NCI-H1048 (cell line): Measurements from ENCODE around the gene KIF17.

Experiments
- DNase-seq: peaks from one replicate; lab custom pipeline; 2025; lab: John Stamatoyannopoulos, UW

Gene KIF17

DNA sequence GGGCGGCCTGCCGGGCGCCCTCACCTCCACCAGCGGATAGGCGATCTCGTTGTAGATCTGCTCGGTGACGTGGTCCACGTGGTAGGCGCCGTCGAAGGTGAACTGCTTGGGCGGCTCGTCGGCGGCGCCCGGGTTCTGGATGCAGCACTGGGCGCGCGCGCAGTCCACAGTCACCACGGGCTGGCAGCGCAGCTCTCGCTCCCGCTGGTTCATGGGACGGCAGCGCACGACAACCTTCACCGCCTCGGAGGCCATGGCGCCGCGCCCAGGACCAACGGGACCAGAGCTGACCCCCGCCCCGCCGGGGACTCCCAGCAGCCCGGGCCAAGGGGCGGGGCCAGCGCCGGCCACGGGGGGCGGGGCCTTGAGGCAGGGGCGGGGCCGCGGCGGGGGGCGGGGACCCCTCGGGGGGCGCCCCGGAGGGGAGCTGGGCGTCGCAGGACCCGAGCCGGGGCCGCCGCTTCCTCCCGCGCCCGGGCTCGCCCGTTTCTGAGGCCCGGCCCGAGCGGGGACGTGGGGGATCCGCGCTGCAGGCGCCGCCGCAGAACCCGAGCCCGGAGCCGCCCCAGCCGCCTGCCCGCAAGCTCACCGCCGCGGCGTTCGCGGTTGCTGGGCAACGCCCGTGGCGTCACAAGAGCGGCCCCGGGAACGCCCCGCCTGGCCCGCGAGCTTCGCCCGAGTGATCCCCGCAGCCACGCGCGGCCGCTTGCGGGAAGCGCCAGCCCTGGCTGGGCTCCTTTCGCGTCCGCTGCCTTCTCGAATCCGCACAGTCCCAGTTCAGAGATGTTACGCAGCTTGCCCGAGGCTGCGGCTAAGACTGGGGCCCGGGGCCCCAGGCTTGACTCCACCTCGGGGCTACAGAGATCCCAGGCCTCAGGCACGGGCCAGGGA lies at the start of gene KIF17:
Gene KIF17 (minus strand): TSS at position 556 of the 891 bp plus-strand sequence. CDS start 301 bp downstream, at position 255.
- no peak for DNase-seq

DNA sequence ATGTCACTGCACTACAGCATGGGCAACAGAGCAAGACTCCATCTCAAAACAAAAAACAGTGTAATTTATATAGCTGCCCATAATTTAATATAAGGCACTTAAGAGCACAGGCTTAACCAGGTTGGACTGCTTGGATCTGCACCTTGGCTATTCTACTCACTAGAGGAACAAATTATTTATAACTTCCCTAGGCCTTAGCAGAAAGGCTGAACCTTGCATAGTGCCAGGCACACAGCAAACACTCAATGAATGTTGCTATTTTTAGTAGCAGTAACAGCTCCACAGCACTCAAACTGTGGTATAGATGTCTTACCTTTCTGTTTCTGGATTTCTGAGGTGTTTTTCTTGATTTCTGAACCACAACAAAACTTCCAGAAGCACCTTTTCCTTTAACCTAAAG lies 49.5 kb upstream of the KIF17 start:
- no peak for DNase-seq

DNA sequence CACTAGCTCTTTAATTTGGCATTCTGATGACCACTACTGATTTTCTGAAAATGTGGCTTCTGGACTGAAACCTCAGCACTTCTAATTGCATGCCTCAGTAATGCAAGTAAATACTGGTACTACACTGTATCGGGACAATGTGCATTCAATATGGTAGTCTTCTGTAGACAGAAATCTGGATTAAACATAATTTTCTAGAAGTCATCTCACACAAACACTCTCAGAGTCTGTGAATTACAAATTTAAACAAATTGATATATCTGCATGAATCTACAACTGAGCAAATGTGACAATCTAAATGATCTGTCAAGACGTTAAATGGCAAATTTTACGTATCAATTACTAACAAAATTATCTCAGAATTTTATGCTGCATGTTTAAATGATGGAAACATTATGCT lies 45.6 kb upstream of the KIF17 start:
- no peak for DNase-seq

DNA sequence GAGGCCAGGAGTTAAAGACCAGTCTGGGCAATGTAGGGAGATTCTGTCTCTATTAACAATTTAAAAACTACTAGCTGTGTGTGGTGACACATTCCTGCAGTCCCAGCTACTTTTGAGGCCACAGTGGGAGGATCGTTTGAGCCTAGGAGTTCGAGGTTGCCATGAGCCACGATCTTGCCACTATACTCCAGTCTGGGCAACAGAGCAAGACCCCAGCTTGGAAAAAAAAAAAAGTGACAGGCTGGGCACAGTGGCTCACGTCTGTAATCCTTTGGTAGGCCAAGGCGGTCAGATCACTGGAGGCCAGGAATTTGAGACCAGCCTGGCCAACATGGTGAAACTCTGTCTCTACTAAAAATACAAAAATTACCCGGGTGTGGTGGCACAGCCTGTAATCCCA lies 42.5 kb upstream of the KIF17 start:
- DNase-seq, result no peak

DNA sequence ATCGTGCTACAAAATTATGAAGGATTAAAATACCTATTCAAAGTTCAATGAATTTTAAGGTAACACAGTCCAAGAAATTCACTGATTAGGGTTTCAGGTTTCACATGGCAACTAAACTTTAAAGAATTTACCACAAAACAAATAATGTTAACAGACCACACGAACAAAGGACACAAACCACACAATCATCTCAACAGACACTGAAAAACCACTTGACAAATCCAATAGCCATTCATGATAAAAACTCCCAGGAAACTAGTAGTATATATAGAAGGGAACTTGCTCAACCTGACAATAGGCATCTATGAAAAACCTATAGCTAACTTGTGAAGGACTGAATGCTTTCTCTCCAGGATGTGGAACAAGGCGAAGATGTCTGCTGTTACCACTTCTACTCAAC lies 35.8 kb upstream of the KIF17 start:
- no peak for DNase-seq

DNA sequence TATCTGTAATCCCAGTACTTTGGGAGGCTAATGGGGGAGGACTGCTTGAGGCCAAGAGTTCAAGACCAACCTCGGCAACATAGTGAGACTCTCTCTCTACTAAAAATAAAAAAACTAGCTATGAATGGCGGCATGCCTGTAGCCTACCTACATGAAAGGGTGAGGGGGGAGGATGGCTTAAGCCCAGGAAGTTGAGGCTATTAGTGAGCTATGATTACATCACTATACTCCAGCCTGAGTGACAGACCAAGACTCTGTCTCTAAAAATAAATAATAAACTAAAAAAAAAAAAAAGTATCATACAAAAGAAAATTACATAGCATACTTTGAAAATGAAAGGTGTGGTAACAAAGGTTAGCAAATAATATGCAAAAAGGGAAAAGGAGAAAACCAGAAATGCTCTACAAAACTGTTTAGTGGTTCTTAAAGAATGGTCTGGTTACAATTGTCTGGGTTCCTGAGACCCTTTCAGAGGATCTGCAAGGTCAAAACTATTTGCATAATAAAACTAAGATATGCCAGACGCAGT lies 33.7 kb upstream of the KIF17 start:
- no peak for DNase-seq

DNA sequence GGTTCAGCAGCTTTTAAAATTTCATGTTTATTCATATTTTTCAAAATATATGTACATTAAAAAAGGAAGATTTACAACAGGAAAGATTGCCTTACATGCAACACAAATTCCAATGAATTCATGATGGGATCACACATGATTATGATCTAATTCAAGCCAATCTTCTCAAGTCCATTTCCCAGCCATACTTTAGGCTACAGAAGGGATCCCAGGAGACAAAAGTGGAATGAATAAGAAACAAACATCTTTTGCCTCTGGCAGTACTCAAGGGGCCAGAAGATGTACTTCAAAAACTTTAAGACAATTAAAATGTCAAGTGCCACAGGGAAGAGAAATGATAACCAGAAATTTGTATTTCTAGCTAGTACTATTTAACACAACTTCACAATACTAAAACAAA lies 24.9 kb upstream of the KIF17 start:
- no peak for DNase-seq

DNA sequence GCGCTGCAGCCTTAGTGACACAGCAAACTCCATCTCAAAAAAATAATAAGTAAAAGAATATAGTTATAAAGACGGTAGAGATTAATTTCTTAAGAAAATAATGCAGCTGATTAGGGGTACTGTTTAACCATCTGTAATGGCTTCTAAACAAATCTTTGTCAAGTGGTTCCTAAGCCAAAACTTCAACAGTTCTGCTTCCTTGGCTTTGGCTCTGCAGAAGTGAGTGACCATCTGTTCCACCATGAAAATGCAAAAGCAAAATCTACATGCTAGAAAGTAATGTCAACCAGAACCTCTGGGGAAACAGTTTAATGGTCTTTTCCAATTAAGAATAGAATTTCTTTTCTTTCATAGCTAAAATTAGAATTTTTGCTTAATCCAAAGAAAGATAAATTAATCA lies 23.0 kb upstream of the KIF17 start:
- no peak for DNase-seq

DNA sequence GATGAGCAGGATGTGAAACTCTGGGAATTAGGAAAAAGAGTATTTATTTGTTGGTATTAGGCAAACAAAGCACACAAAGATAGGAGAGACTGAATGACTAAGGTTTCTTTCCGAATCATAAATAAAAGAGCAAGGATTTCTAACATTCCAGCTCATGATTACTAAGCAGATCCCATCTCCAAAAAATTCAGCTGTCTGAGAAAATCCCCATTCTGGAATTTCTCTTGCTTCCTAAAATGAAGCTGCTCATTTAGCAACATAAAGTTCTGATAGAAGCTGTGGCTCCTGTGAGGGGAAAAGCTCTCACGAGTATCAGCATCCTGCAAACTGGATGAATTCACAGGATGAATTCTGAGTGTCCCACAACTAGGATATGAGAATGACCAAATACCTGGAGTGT lies 21.4 kb upstream of the KIF17 start:
- no peak for DNase-seq

DNA sequence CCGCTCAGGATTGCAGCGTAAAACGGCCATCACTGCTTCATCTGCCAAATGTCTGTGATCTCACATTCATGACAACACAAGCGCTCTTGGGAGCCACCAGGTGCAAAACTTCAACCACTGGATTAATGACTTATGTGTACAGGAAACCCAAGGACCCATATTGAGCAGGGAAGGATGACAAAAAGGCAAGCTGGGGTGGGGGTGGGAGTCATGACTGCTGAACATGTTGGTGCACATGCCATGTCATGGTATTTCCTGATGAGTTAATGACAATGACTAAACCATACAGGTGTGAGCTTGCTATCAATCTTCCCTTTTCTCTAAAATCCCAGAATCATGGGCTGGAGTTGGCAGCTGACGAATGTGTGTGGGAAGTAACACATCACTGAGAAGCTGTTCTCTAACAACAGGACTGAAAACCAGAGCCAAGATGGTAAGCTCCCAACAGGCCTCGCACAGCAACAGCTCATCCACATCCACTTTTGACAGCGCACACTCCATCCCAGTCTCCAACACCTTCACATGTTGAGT lies 17.8 kb upstream of the KIF17 start:
- no peak for DNase-seq

DNA sequence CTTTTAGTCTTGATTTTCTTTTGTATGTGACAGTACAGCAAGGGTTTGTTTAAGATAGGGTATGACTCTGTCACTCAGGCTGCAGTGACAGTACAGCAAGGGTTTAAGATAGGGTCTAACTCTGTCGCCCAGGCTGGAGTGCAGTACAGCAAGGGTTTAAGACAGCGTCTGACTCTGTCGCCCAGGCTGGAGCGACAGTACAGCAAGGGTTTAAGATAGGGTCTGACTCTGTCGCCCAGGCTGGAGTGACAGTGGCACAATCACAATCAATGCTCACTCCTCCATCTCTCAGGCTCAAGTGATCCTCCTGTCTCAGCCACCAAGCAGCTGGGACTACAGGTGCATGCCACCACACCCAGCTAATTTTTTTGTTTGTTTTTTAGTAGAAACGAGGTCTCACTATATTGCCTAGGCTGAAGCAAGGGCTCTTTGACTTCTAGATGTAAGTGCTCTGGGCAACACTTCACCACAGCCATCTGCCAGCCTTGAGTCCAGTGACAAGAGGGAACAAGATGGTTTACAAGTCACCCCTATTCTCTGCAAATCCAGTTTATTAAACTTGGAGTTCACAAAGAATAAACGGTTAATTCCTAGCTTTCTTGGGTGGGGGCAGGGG lies 15.7 kb upstream of the KIF17 start:
- no peak for DNase-seq

DNA sequence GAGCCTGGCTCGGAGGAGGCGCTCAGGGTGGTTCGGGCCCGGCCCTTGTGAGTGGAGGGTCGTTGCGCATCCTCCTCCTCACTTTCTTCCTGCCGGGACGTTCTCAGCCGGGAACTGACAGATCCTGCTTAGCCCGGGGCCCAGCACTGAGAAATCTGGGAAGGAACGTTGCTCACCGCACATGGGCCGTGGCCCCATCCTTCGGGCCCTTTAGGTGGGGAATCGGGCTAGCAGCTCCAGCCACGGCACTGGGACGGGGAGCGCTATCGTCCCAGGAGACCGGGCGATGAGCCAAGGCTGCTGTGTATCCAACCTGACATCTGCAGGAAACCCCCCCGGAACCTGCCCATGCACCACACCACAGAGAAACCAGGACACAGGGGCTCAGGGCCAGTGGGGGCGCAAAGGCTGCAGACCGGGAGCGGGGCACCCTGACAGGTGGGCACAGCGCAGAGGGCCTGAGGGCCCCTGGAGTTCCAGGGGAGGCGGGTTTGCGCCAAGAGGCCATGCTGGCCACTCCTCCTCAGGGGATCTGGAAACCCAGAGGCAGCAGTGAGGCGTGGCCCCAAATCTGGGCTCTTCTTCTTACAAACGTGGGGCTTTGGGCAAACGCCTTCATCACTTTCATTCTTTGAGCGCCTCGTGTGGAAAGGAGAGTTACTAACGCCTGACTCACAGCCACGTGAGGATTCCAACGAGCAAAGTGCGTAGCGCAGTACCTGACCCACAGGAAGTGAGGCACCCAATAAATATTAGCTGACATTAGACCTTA lies 15.0 kb upstream of the KIF17 start, which contains the start of gene SH2D5:
Gene SH2D5 (minus strand): TSS at position 116 of the 772 bp plus-strand sequence. CDS start 4,659 bp downstream, outside the sequence.
- DNase-seq, result peak; percentile 31

DNA sequence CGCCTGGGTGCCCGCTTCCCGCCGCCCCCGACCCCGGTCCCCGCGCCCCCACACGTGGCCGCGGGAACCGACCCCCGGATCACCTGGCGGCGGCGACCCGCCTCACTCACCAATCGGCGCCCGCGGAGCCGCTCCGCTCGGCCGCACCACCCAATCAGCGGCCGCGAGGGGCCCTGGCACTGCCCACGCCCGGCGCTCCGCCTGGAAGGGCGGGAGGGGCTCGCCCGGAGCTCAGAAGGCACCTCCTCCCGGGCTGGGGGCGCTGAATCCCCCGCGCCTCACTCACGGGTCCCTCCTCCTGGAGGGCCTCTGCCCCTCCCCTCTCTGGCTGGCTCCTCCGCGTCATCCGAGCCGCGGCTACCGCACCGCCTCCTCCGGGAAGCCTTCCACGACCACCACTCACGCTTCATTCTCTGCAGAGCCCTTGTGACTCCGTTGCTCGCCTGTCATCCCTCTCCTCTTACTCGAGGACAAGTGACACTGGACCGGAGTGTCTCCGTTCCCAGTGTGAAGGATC lies 14.3 kb upstream of the KIF17 start:
- DNase-seq, result peak; percentile 50

DNA sequence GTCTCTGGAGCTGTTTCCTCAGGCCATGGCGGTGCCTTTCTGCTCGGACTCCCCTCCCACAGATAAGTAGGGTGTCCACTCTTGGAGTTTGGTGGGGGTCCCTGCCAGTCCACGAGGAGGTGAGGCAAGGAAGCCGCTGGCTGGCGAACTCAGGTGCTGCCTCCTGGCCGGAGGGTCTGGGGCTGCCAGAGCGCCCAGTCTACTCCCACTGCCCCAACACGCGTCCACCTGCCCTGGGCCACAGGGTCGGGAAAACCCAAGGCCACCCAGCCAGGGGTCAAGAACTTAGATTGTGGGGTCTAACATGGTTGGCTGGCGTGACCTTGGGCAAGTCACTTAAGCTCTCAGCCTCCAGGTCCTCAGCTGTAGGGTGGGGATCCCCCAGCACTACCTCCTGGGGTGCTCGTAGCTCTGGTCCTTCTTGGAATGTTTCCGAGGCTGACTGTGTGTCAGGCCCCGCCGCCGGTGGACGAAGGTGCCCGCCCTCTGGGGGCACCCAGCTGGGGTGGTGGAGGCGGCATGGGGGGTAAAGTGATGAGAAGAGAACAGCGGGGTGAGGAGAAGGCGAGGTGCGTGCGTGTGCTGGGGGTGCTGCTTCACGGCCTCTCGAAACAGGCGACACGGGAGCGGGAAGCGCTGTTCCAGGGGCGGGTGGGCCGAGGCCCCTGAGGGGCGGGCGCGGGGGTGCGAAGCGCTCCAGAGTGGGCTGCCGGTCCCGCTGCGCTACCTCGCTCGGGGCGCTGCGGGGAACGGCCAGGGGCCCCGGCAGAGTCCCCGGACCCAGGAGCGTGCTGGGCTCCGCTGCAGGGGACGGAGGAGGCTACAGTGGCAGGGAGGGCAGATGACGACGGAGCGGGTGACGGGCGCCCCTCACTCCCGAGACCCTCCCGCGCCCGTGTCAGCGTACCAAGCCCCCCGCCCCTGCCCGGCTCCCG lies 13.5 kb upstream of the KIF17 start:
- DNase-seq, result no peak

DNA sequence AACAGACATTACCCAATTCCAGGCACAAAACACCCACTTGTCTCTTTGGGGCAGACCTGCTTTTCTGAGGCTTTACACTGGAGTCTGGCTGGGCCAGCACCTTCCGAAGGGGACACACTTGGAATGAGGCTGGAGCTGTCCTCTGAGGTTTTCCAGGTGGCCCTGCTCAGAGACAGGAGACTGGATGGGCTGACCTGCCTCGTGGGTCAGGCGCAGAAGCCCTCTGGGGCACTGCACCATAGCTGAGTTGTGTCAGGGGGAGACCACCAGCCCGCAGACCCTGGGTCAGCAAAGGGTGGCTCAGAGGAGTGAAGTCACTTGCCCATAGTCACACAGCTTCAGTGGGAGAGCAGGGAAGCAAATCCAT lies 12.9 kb upstream of the KIF17 start:
- DNase-seq, result no peak

DNA sequence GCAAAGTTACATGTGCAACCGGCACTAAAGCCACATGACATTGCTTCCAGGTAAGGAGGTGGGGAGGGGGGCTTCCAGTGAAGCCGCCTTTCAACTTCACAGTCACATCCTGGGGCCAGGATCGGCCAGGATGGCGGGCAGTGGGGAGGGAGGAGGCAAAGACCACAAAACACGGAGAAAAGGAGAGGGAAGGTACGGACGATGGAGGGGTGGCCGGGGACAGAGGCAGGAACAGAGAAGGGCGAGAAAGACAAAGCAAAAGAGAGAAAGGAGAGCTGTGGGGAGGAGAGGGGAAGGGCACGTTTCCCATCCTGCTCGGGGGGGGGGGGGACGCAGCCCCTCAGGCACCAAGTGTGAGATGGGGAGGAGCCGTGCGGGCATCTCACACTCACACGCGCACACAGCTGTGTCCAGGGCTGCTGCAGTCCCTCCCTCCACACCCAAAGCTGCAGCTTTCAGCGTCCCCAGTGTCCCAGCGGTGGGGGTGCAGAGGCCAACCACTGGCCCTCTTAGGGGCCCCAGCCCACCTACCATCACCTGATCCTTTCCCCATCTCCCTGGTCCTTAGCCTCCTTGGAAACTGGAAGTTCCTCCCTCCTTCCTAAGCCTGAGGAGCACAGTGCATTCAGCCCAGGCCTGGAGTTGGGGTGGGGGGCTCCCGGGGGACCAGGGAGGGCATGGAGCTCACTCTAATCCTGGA lies 12.3 kb upstream of the KIF17 start:
- no peak for DNase-seq

DNA sequence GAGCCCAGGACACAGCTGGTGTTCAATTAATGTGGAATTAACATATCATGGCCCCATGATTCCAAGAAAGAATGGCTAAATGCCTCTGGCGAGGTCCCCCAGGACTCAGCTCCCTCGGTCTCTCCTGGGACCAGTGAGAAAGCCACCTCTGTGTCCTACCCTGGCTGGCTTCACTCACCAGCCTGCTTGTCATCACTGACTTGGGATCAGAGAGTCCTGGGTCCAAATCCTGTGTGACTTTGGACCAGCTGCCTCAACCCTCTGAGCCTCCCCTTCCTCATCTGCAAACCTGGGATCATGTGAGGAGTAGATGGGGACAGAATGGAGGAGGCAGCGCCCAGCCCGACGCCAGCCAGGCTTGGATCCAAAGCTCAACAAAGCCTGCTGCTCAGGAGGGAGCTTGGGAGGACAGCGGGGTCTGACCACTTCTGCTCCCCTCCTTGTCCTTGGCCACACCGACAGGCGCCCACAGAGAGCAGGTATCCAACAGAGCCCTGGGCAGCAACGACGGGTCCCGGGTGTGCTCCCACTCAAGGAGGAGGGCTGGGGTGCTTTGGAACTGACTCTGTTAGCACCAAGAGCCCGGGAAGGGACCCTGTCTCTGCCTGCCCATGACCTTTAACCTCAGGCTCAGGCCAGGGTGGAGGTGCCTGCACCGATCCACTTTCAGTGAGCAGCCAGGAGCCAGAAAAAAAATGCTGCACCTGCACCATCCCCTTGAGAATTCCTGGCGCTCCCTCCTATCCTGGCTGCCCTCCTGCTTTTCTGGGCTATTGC lies 11.5 kb upstream of the KIF17 start:
- no peak for DNase-seq

DNA sequence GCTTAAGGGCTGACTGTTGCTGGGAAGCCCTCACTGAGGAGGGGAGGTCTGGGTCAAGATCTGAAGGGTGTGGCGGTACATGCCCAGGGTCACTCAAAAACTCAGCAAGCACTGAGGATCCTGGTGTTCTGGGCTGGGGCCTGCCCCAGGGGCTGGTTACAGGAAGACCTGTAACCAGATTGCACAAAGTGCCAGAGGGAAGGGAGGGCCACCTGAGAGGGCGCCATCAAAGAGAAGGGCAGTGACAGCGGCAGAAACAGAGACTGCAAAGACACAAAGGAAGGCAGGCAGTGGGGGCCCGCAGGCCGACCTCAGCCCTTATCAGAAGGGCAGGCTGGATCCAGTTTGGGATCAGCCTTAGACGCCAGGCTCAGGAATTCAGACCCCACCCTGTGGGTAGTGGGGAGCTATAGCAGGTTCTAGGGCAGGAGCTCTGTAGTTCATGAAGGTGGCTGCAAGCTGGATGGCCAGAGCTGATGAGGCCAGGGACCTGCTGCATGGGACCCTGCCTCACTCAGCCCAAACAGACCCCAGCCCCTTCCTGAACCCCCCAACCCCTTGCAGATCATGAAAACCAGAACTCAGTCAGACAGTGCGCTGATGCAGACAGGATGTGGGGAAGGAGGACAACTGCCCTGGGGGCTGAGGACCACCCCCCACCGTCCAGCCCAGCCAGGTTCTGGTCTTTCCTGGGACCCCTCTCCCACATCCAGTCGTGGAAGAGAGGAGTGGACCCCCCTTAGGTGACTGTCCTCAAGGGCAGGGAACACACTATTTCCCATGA lies 10.8 kb upstream of the KIF17 start:
- DNase-seq, result no peak
